GM12878 (cell line): Measurements from ENCODE around the gene BRSK2.

Experiments
- CHD2 ChIP-seq: IDR thresholded peaks from 2 replicates; pipeline ENCODE4 v1.6.1; 2011; ENCODE audit warnings: low read depth, low read length, improper control_type of control experiment, borderline replicate concordance
- EZH2 ChIP-seq: IDR thresholded peaks from 2 replicates; pipeline ENCODE4 v1.6.1; 2012; ENCODE audit warnings: low read depth, mild to moderate bottlenecking, control low read depth, inconsistent platforms, low read length, borderline replicate concordance; ENCODE audit not compliant: control insufficient read depth
- FOS ChIP-seq: IDR thresholded peaks from 3 replicates; pipeline ENCODE4 v1.6.1; 2011; ENCODE audit warnings: borderline replicate concordance; ENCODE audit not compliant: insufficient read length; ENCODE audit errors: extremely low read depth
- POLR2A ChIP-seq: IDR thresholded peaks from 2 replicates; pipeline ENCODE4 v1.6.1; 2011; ENCODE audit warnings: low read depth, mild to moderate bottlenecking, low read length
- RB1 ChIP-seq: fragments of 450-650 bp; formaldehyde crosslinking; IDR thresholded peaks from 2 replicates; pipeline ENCODE4 v1.6.1; 2017; ENCODE audit warnings: mild to moderate bottlenecking, borderline replicate concordance
- RBBP5 ChIP-seq: fragments of 200-600 bp; sonication (generic); conservative IDR thresholded peaks from 2 replicates; pipeline ENCODE4 v1.6.1; 2016
- STAT3 ChIP-seq: IDR thresholded peaks from 2 replicates; pipeline ENCODE4 v1.6.1; 2011; ENCODE audit warnings: low read depth, low read length, improper control_type of control experiment
- ZNF217 ChIP-seq: fragments of 450-650 bp; IDR thresholded peaks from 2 replicates; pipeline ENCODE4 v1.6.1; 2017; ENCODE audit warnings: antibody characterized with exemption, mild to moderate bottlenecking
- TF ChIP-seq, protein P1 (sequence below), 3 experiments: IDR thresholded peaks in 2 of 3; conservative IDR thresholded peaks in 1 of 3; 2 replicates each; pipeline ENCODE4 v1.5.1; 2011; ENCODE audit warnings: low read depth in 3 of 3, low read length in 3 of 3, mild to moderate bottlenecking in 3 of 3, control low read depth in 2 of 3, moderate library complexity in 2 of 3, inconsistent platforms in 1 of 3, mixed read lengths in 1 of 3; ENCODE audit not compliant: control insufficient read depth in 2 of 3, insufficient read depth in 1 of 3; ENCODE audit errors: extremely low read depth in 1 of 3
- TF ChIP-seq, protein P2 (sequence below): IDR thresholded peaks from 2 replicates; pipeline ENCODE4 v1.6.1; 2012; ENCODE audit warnings: mild to moderate bottlenecking, low read depth, low read length
- TF ChIP-seq, protein P3 (sequence below): fragments of 150-350 bp; IDR thresholded peaks from 2 replicates; pipeline ENCODE4 v1.6.1; 2016; ENCODE audit warnings: low read depth, low read length

DNA sequence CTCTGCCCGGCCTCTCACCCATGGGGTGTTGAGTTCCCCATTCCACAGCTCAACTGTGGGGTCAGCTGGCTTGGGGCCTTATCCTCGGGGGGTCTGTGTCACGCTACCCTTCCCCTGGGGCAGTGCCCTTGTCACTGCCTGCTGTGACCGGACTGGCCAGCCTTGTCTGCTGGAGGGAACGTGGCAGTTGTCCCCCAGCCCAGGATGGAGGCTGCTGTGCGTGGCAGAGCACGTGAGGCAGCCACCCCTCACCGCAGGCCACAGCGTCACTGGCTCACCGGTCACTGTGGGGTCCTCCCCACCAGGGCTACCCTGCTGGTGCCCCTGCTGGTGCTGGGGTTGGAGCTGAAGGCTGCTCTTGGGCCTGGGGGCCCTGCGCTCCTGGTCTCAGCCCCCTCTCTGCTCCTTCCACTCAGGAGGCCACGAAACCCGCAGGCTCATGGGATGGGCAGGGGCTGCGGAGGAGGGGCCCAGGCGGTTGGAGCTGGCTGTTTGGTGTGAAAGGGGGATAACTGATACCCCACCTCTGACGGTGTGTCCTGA lies 13.4 kb downstream of the BRSK2 start:
- TF ChIP-seq, protein P1, sequence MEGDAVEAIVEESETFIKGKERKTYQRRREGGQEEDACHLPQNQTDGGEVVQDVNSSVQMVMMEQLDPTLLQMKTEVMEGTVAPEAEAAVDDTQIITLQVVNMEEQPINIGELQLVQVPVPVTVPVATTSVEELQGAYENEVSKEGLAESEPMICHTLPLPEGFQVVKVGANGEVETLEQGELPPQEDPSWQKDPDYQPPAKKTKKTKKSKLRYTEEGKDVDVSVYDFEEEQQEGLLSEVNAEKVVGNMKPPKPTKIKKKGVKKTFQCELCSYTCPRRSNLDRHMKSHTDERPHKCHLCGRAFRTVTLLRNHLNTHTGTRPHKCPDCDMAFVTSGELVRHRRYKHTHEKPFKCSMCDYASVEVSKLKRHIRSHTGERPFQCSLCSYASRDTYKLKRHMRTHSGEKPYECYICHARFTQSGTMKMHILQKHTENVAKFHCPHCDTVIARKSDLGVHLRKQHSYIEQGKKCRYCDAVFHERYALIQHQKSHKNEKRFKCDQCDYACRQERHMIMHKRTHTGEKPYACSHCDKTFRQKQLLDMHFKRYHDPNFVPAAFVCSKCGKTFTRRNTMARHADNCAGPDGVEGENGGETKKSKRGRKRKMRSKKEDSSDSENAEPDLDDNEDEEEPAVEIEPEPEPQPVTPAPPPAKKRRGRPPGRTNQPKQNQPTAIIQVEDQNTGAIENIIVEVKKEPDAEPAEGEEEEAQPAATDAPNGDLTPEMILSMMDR (IDR thresholded peaks at IDR 0.05 in 2 of 3, conservative IDR thresholded peaks at IDR 0.05 in 1 of 3; ENCODE audit: control insufficient read depth in 2 of 3, extremely low read depth in 1 of 3, insufficient read depth in 1 of 3, low read depth in 3 of 3, low read length in 3 of 3): no peak
- TF ChIP-seq EZH2 (no peak), CHD2 (no peak), POLR2A (no peak), STAT3 (no peak), FOS (no peak), ZNF217 (no peak), RBBP5 (no peak), RB1 (no peak)
- TF ChIP-seq, protein P2, sequence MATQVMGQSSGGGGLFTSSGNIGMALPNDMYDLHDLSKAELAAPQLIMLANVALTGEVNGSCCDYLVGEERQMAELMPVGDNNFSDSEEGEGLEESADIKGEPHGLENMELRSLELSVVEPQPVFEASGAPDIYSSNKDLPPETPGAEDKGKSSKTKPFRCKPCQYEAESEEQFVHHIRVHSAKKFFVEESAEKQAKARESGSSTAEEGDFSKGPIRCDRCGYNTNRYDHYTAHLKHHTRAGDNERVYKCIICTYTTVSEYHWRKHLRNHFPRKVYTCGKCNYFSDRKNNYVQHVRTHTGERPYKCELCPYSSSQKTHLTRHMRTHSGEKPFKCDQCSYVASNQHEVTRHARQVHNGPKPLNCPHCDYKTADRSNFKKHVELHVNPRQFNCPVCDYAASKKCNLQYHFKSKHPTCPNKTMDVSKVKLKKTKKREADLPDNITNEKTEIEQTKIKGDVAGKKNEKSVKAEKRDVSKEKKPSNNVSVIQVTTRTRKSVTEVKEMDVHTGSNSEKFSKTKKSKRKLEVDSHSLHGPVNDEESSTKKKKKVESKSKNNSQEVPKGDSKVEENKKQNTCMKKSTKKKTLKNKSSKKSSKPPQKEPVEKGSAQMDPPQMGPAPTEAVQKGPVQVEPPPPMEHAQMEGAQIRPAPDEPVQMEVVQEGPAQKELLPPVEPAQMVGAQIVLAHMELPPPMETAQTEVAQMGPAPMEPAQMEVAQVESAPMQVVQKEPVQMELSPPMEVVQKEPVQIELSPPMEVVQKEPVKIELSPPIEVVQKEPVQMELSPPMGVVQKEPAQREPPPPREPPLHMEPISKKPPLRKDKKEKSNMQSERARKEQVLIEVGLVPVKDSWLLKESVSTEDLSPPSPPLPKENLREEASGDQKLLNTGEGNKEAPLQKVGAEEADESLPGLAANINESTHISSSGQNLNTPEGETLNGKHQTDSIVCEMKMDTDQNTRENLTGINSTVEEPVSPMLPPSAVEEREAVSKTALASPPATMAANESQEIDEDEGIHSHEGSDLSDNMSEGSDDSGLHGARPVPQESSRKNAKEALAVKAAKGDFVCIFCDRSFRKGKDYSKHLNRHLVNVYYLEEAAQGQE: no peak
- TF ChIP-seq, protein P3, sequence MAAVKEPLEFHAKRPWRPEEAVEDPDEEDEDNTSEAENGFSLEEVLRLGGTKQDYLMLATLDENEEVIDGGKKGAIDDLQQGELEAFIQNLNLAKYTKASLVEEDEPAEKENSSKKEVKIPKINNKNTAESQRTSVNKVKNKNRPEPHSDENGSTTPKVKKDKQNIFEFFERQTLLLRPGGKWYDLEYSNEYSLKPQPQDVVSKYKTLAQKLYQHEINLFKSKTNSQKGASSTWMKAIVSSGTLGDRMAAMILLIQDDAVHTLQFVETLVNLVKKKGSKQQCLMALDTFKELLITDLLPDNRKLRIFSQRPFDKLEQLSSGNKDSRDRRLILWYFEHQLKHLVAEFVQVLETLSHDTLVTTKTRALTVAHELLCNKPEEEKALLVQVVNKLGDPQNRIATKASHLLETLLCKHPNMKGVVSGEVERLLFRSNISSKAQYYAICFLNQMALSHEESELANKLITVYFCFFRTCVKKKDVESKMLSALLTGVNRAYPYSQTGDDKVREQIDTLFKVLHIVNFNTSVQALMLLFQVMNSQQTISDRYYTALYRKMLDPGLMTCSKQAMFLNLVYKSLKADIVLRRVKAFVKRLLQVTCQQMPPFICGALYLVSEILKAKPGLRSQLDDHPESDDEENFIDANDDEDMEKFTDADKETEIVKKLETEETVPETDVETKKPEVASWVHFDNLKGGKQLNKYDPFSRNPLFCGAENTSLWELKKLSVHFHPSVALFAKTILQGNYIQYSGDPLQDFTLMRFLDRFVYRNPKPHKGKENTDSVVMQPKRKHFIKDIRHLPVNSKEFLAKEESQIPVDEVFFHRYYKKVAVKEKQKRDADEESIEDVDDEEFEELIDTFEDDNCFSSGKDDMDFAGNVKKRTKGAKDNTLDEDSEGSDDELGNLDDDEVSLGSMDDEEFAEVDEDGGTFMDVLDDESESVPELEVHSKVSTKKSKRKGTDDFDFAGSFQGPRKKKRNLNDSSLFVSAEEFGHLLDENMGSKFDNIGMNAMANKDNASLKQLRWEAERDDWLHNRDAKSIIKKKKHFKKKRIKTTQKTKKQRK: no peak
